Testis (tissue), 2 donors: ENCODE measurements around the gene PCDHGA1.

Experiments used
- POLR2A ChIP-seq: fragments of 450-650 bp; IDR thresholded peaks from one replicate; pipeline ENCODE4 v1.6.1; 2017; ENCODE audit warnings: antibody characterized with exemption, mild to moderate bottlenecking, moderate library complexity
- TF ChIP-seq, protein P1 (sequence below), 3 experiments: fragments of 450-650 bp in 2 of 3; fragments of 200-600 bp in 1 of 3; sonication (generic) in 1 of 3; IDR thresholded peaks; one replicate each; pipeline ENCODE4 v1.5.1; 2016 to 2019; ENCODE audit warnings: antibody characterized with exemption in 3 of 3, mild to moderate bottlenecking in 2 of 3, moderate library complexity in 1 of 3

DNA sequence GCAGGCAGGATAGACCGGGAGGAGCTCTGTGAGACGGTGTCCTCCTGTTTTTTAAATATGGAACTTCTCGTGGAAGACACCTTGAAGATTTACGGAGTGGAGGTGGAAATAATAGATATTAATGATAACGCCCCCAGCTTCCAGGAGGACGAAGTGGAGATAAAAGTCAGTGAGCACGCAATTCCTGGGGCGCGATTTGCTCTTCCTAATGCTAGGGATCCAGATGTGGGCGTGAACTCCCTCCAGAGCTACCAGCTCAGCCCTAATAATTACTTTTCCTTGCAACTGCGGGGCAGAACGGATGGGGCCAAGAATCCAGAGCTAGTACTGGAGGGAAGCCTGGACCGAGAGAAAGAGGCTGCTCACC is 91.2 kb downstream of the PCDHGA1 start:
- TF ChIP-seq, protein P1, sequence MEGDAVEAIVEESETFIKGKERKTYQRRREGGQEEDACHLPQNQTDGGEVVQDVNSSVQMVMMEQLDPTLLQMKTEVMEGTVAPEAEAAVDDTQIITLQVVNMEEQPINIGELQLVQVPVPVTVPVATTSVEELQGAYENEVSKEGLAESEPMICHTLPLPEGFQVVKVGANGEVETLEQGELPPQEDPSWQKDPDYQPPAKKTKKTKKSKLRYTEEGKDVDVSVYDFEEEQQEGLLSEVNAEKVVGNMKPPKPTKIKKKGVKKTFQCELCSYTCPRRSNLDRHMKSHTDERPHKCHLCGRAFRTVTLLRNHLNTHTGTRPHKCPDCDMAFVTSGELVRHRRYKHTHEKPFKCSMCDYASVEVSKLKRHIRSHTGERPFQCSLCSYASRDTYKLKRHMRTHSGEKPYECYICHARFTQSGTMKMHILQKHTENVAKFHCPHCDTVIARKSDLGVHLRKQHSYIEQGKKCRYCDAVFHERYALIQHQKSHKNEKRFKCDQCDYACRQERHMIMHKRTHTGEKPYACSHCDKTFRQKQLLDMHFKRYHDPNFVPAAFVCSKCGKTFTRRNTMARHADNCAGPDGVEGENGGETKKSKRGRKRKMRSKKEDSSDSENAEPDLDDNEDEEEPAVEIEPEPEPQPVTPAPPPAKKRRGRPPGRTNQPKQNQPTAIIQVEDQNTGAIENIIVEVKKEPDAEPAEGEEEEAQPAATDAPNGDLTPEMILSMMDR (IDR thresholded peaks at IDR 0.05): no peak
- TF ChIP-seq POLR2A: no peak
